ENCODE data around the gene RPS6KA6.

The RPS6KA6 gene
- long read RNA-seq, donor 1: 0 reads
- long read RNA-seq, donor 2: 0 reads
- long read RNA-seq, donor 3, partial matches to known transcripts: 0 of 2 reads
- long read RNA-seq, donor 3, other reads (novel, unspliced or antisense): 0 of 2 reads
- long read RNA-seq, donor 4: 0 reads
- long read RNA-seq, donor 5, partial matches to known transcripts: 0 of 1 reads
- long read RNA-seq, donor 5, other reads (novel, unspliced or antisense): 0 of 1 reads
- long read RNA-seq, donor 6, partial matches to known transcripts: 0 of 1 reads
- long read RNA-seq, donor 6, other reads (novel, unspliced or antisense): 0 of 1 reads
- long read RNA-seq, donor 7, partial matches to known transcripts: 0 of 1 reads
- long read RNA-seq, donor 7, other reads (novel, unspliced or antisense): 0 of 1 reads
- long read RNA-seq, donor 8, partial matches to known transcripts: 0 of 2 reads
- long read RNA-seq, donor 8, other reads (novel, unspliced or antisense): 0 of 2 reads

- DNase-seq: peak; percentile 72
Observed at GRCh38 chrX:84187533-84188319, at the start of gene RPS6KA6. Gene RPS6KA6, minus strand, starts transcription at chrX:84188199. Its CDS starts 300 bp downstream, at chrX:84187899.

GRCh38 chrX:84224741-84225140, 36.7 kb upstream of the RPS6KA6 start:
- no peak for DNase-seq

- DNase-seq: no peak
Observed at GRCh38 chrX:84223261-84223660, 35.3 kb upstream of the RPS6KA6 start.

- no peak for DNase-seq
Observed at GRCh38 chrX:84221181-84221580, 33.2 kb upstream of the RPS6KA6 start.

GRCh38 chrX:84219551-84219950, 31.6 kb upstream of the RPS6KA6 start:
- DNase-seq: no peak

- no peak for DNase-seq
Observed at GRCh38 chrX:84218726-84219125, 30.7 kb upstream of the RPS6KA6 start.

GRCh38 chrX:84216881-84217280, 28.9 kb upstream of the RPS6KA6 start:
- no peak for DNase-seq

GRCh38 chrX:84216406-84216805, 28.4 kb upstream of the RPS6KA6 start:
- DNase-seq: no peak

GRCh38 chrX:84205276-84205675, 17.3 kb upstream of the RPS6KA6 start:
- no peak for DNase-seq

- DNase-seq: no peak
Observed at GRCh38 chrX:84199688-84200087, 11.7 kb upstream of the RPS6KA6 start.

- no peak for DNase-seq
Observed at GRCh38 chrX:84197550-84197949, 9.6 kb upstream of the RPS6KA6 start.

GRCh38 chrX:84192006-84192405, 4.0 kb upstream of the RPS6KA6 start:
- no peak for DNase-seq

- no peak for DNase-seq
Observed at GRCh38 chrX:84189125-84189524, 1.1 kb upstream of the RPS6KA6 start.

- DNase-seq: peak; percentile 23
Observed at GRCh38 chrX:84188320-84188834, 378 bp upstream of the RPS6KA6 start.

GRCh38 chrX:84186603-84187532, 1.1 kb downstream of the RPS6KA6 start:
- no peak for DNase-seq

GRCh38 chrX:84182516-84182915, 5.5 kb downstream of the RPS6KA6 start:
- DNase-seq: no peak

GRCh38 chrX:84175958-84176357, 12.0 kb downstream of the RPS6KA6 start:
- DNase-seq: no peak

GRCh38 chrX:84175274-84175673, 12.7 kb downstream of the RPS6KA6 start:
- DNase-seq: no peak

GRCh38 chrX:84174348-84174747, 13.7 kb downstream of the RPS6KA6 start:
- DNase-seq: no peak

GRCh38 chrX:84170931-84171330, 17.1 kb downstream of the RPS6KA6 start:
- DNase-seq: no peak

- no peak for DNase-seq
Observed at GRCh38 chrX:84168574-84168973, 19.4 kb downstream of the RPS6KA6 start.

- no peak for DNase-seq
Observed at GRCh38 chrX:84168095-84168494, 19.9 kb downstream of the RPS6KA6 start.

Data from right kidney (tissue), 9 donors.